Prostate gland (tissue), 2 donors: ENCODE results near the gene ATP1A2.

Experiments used
- POLR2A ChIP-seq: fragments of 450-650 bp; IDR thresholded peaks from one replicate; pipeline ENCODE4 v1.6.1; 2016; ENCODE audit warnings: antibody characterized with exemption, mild to moderate bottlenecking
- POLR2AphosphoS5 ChIP-seq: sonication (generic); formaldehyde crosslinking; IDR thresholded peaks from one replicate; pipeline ENCODE4 v1.6.1; 2017; ENCODE audit warnings: antibody characterized with exemption
- TF ChIP-seq, protein P1 (sequence below), 4 experiments: fragments of 200-600 bp in 2 of 4; fragments of 450-650 bp in 2 of 4; sonication (generic) in 2 of 4; IDR thresholded peaks; 1 replicate in 3 of 4; 2 replicates in 1 of 4; pipeline ENCODE4 v1.5.1; 2016 to 2019; ENCODE audit warnings: antibody characterized with exemption in 4 of 4, mild to moderate bottlenecking in 2 of 4, moderate library complexity in 2 of 4

DNA sequence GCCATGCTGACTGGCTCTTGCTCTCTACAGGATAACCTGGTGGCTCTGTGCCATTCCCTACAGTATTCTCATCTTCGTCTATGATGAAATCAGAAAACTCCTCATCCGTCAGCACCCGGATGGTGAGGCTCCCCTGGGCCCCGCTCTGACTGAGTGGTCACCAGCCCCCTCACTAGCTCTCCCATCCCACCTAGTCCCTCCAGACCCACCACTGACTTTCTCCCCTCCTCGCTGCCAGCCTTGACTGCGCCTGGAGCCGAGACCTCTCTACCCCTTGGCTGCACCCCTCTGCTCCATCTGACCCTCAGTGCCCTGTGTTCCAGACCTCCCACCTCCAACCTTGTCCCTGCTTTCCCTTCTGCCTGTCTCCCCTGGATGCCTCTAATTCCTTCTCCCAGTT lies 70.7 kb downstream of the ATP1A2 start:
- TF ChIP-seq POLR2AphosphoS5, result no peak
- TF ChIP-seq, protein P1, sequence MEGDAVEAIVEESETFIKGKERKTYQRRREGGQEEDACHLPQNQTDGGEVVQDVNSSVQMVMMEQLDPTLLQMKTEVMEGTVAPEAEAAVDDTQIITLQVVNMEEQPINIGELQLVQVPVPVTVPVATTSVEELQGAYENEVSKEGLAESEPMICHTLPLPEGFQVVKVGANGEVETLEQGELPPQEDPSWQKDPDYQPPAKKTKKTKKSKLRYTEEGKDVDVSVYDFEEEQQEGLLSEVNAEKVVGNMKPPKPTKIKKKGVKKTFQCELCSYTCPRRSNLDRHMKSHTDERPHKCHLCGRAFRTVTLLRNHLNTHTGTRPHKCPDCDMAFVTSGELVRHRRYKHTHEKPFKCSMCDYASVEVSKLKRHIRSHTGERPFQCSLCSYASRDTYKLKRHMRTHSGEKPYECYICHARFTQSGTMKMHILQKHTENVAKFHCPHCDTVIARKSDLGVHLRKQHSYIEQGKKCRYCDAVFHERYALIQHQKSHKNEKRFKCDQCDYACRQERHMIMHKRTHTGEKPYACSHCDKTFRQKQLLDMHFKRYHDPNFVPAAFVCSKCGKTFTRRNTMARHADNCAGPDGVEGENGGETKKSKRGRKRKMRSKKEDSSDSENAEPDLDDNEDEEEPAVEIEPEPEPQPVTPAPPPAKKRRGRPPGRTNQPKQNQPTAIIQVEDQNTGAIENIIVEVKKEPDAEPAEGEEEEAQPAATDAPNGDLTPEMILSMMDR (IDR thresholded peaks at IDR 0.05), result no peak
- TF ChIP-seq POLR2A, result no peak
